Adrenal gland (tissue), 5 donors: Measurements from ENCODE around the gene RARB.

ENCODE experiments used
- CTCF ChIP-seq, 6 experiments: fragments of 450-650 bp in 4 of 6; fragments of 200-600 bp in 2 of 6; sonication (generic) in 1 of 6; IDR thresholded peaks; 1 replicate in 5 of 6; 2 replicates in 1 of 6; pipeline versions ENCODE4 v1.5.1 to v1.8.0; 2016 to 2021; ENCODE audit warnings: antibody characterized with exemption in 6 of 6, mild to moderate bottlenecking in 2 of 6, moderate library complexity in 1 of 6
- POLR2A ChIP-seq, 2 donors: fragments of 450-650 bp; IDR thresholded peaks; one replicate each; pipeline ENCODE4 v1.6.1; 2017; ENCODE audit warnings: antibody characterized with exemption in 2 of 2, mild to moderate bottlenecking in 2 of 2, moderate library complexity in 1 of 2
- donor health status: DM: no; HTN: no; CAD: no.

- TF ChIP-seq CTCF (IDR thresholded peaks at IDR 0.05) = no peak
- TF ChIP-seq POLR2A (IDR thresholded peaks at IDR 0.05) = no peak
These were observed 80.4 kb downstream of the RARB start for GRCh38 chr3:25508433-25508832.
